Epithelial cell of proximal tubule (primary cell): ENCODE data around the gene HINT1. TPM values are rescaled to one million over a fixed set of nuclear protein-coding genes. Genes with fewer than 3 reads are reported as not detected.
"Not testable (repeated sequence)": the region's sequence is repeated elsewhere in the genome, so short reads cannot be mapped to it uniquely, and the experiment has no call there.

Experiments used
- DNase-seq: peaks from one replicate; pipeline ENCODE4 v3.0.0-alpha.2; 2011; ENCODE audit warnings: low read depth
- H3K4me3 ChIP-seq: 2 replicates; pipeline ENCODE4 v1.5.1; 2011; ENCODE audit warnings: low read depth, mild to moderate bottlenecking, low read length
- total RNA-seq: library from RNA; depleted of rRNA; stranded (reverse); fragments of >200 nt; gene quantifications from 2 replicates; pipeline ENCODE4 v1.2.3, GENCODE V29; 2015
- TF ChIP-seq, protein P1 (sequence below): conservative IDR thresholded peaks from 2 replicates; pipeline ENCODE4 v1.5.1; 2012; ENCODE audit warnings: low read depth, mild to moderate bottlenecking, low read length

HINT1 gene
- total RNA-seq, 1 donor from 2014 or later, result 333 TPM

DNA sequence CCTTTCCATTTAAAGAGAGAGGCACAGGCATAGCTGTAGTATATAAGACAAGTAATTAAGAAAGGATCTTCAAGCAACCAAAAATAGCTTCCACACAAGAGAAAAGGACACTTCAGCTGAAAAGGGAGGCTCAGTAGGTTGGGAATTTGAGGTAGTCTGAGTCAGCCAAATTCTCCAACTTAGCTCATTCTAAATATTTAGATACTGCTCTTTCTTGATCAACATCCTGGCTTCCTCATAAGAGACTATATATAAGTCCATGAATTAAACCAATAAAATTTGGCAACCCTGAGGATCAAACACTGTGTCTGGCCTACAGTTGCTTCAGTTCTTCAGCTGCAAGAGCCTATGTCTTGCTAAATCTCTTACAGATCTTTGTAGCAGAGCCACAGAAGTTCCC is 17.8 kb downstream of the HINT1 start:
- no peak for DNase-seq
- no peak overlapping the region for H3K4me3 ChIP-seq
- TF ChIP-seq, protein P1, sequence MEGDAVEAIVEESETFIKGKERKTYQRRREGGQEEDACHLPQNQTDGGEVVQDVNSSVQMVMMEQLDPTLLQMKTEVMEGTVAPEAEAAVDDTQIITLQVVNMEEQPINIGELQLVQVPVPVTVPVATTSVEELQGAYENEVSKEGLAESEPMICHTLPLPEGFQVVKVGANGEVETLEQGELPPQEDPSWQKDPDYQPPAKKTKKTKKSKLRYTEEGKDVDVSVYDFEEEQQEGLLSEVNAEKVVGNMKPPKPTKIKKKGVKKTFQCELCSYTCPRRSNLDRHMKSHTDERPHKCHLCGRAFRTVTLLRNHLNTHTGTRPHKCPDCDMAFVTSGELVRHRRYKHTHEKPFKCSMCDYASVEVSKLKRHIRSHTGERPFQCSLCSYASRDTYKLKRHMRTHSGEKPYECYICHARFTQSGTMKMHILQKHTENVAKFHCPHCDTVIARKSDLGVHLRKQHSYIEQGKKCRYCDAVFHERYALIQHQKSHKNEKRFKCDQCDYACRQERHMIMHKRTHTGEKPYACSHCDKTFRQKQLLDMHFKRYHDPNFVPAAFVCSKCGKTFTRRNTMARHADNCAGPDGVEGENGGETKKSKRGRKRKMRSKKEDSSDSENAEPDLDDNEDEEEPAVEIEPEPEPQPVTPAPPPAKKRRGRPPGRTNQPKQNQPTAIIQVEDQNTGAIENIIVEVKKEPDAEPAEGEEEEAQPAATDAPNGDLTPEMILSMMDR, result no peak

- TF ChIP-seq, protein P1, result no peak
- no peak for DNase-seq
- H3K4me3 ChIP-seq, result no peak overlapping the region
Observed at GRCh38 chr5:131142970-131143617, 22.0 kb downstream of the HINT1 start.

GRCh38 chr5:131139321-131139720 is 25.7 kb downstream of the HINT1 start:
- TF ChIP-seq, protein P1, result no peak
- no peak for DNase-seq
- H3K4me3 ChIP-seq, result no peak overlapping the region

DNA sequence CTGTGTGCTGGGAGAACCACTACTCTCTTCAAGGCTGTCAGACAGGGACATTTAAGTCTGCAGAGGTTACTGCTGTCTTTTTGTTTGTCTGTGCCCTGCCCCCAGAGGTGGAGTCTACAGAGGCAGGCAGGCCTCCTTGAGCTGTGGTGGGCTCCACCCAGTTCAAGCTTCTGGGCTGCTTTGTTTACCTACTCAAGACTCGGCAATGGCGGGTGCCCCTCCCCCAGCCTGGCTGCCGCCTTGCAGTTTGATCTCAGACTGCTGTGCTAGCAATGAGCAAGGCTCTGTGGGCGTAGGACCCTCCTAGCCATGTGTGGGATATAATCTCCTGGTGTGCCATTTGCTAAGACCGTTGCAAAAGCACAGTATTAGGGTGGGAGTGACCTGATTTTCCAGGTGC is 26.6 kb downstream of the HINT1 start:
- DNase-seq, H3K4me3 ChIP-seq: not testable (repeated sequence)

DNA sequence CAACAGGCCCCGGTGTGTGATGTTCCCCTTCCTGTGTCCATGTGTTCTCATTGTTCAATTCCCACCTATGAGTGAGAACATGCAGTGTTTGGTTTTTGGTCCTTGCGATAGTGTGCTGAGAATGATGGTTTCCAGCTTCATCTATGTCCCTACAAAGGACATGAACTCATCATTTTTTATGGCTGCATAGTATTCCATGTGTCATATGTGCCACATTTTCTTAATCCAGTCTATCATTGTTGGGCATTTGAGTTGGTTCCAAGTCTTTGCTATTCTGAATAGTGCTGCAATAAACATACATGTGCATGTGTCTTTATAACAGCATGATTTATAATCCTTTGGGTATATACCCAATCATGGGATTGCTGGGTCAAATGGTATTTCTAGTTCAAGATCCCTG is 32.0 kb downstream of the HINT1 start:
- DNase-seq, result not testable (repeated sequence)

GRCh38 chr5:131129306-131129705 is 35.8 kb downstream of the HINT1 start:
- TF ChIP-seq, protein P1, result no peak
- no peak for DNase-seq
- H3K4me3 ChIP-seq, result no peak overlapping the region

More for the DNA sequence above, 32.0 kb downstream of the HINT1 start:
- not testable (repeated sequence) for H3K4me3 ChIP-seq

GRCh38 chr5:131127244-131127643 is 37.8 kb downstream of the HINT1 start:
- DNase-seq, H3K4me3 ChIP-seq: not testable (repeated sequence)

DNA sequence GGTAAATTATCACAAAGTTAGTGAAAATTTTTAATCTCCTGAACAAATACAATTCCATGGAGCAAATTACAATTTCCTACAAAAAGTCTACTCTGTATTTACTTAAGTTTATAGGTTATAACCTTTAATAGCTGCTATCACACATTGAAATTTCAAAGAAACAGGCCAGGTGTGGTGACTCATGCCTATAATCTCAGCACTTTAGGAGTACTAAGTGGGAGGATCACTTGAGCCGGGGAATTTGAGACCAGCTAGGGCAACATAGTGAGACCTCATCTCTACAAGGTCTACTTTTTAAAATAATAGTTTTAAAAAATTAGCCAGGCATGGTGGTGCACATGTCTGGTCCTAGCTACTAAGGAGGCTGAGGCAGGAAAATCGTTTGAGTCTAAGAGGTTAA is 50.3 kb downstream of the HINT1 start:
- TF ChIP-seq, protein P1, result no peak
- DNase-seq, result no peak
- H3K4me3 ChIP-seq, result no peak overlapping the region

DNA sequence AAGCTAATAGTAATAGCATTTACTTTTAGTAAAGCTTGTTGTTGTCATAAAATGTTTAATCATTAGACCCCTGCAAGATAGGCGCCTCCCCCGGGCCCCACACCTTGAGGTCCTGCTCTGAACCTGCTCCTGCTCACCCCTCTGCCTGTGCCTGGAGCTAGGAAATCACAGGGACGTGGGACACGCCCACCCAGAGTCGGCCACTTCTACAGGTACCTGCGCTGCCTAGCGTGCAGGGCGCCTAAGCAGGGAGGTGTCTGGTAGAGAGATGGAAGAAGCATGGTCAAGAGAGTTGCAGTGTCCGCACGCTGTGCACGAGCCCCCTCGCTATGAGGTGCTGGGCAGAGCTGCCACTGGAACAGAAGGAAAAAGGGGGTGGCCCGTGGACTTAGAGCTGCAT is 52.6 kb downstream of the HINT1 start:
- TF ChIP-seq, protein P1, result no peak
- no peak overlapping the region for H3K4me3 ChIP-seq
- no peak for DNase-seq
